CD4-positive, alpha-beta T cell treated with Interferon alpha-2 for 1 hour (primary cell): ENCODE data around the gene CCL2.
A peak's percentile ranks its signal among the peaks of the same experiment; 100 is the strongest.
"Not testable (repeated sequence)": the region's sequence is repeated elsewhere in the genome, so short reads cannot be mapped to it uniquely, and the experiment has no call there.

Experiments
- DNase-seq, 2 donors: peaks; one replicate each; pipeline ENCODE4 v3.0.0-alpha.2; 2020 to 2022

Gene CCL2

DNA sequence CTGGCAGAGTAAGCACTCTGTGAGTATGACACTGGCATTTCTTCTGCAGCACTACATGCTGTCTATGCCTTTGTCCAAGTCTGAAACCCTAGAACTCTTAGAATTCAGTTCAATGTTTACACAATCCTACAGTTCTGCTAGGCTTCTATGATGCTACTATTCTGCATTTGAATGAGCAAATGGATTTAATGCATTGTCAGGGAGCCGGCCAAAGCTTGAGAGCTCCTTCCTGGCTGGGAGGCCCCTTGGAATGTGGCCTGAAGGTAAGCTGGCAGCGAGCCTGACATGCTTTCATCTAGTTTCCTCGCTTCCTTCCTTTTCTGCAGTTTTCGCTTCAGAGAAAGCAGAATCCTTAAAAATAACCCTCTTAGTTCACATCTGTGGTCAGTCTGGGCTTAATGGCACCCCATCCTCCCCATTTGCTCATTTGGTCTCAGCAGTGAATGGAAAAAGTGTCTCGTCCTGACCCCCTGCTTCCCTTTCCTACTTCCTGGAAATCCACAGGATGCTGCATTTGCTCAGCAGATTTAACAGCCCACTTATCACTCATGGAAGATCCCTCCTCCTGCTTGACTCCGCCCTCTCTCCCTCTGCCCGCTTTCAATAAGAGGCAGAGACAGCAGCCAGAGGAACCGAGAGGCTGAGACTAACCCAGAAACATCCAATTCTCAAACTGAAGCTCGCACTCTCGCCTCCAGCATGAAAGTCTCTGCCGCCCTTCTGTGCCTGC lies at the start of gene CCL2:
Gene CCL2 (plus strand): TSS at position 635 of the 730 bp plus-strand sequence. CDS start 65 bp downstream, at position 700.
- DNase-seq, result peak in 1 of 2 donors; percentile 5

DNA sequence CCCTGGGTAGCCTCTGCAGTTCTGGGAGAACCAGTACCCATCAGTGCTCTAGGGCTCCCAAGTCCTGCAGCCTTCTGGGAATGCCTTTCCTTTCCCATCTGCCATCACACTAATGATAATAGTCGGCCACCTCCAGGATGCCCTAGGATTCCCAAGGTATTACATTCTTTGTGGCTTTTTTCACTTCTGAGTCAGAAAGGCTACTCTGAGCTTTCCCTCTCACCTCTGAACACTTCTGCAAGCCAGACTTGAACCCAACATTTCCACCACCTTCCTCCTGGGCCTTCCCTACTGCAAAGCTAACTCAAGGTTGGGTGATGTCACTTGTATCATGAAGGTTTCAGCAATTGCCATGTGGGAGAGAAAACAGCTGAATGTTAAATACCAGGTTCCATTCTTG lies 49.7 kb upstream of the CCL2 start:
- no peak for DNase-seq

GRCh38 chr17:34206569-34206968 lies 48.5 kb upstream of the CCL2 start:
- DNase-seq, result no peak

DNA sequence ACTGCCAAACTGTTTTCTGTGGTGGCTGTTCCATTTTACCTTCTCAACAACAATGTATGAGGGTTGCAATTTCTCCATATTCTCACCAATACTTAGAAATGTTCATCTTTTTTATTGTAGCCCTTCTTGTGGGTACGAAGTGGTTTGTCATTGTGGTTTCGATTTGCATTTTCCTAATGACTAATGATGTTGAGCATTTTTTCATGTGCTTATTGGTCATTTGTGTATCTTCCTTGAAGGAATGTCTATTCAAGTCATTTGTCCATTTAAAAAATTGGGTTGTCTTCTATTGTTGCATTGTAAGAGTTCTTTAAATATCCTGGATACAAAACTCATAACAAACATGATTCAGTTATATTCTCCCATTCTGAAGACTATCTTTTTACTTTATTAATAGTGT lies 47.5 kb upstream of the CCL2 start:
- DNase-seq, result no peak

- DNase-seq, result no peak
These were observed 36.3 kb upstream of the CCL2 start for GRCh38 chr17:34218748-34219147.

GRCh38 chr17:34219405-34219804 lies 35.7 kb upstream of the CCL2 start:
- no peak for DNase-seq

- no peak for DNase-seq
These were observed 34.9 kb upstream of the CCL2 start for GRCh38 chr17:34220045-34220751.

GRCh38 chr17:34220752-34221395 lies 34.2 kb upstream of the CCL2 start:
- peak in 1 of 2 donors; percentile 11 for DNase-seq

DNA sequence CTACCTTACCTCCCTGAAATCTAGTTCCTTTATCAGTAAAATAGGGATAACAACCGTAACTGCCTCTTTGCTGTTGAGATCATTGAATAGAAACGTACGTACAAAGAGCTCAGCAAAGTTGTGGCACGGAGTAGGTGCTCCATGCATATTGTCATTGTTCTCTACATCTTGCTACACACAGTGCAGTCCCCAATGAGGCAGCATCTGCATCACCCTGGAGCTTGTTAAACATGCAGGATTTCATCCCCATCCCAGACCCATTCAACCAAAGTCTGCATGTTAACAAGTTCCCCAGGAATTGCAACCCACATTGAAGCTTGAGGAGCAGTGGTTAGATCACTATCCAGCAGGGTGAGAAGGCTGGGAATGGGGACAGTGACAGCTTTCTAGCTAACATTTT lies 33.7 kb upstream of the CCL2 start:
- no peak for DNase-seq

DNA sequence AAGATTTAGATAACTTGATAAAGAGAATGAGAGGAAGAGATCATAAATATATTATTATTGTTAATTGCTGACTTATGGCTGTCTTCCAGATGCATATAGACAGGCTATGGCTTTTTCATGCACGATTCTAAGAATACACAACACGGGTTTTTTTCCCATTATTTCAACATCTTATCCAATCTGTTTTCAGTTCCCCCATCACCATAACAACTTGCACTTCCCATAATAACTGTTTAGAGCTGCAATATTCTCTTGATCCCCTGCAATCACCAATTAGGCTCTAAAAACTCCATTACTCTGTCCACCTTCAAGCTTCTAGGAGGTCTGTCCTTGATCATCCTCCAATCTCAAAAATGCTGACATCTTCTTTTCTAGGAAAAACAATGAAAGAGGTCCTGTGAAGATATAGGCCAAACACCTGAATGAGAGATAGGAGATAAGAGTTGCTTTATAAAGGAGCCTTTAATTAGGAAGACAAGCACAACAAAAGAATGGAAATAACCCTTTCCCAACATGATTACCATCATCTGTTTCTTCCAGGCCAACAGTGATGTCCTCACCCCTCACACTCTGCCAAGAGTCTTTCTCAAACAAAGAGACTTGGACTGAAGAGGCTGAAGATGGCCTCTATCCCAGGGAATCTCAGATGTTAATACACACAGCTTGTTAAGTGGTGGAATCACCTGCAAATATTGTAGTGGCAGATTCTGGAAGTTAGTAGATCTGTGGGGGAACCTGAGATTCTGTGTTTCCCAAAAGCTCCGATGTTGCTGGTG lies 32.2 kb upstream of the CCL2 start:
- DNase-seq, result no peak

DNA sequence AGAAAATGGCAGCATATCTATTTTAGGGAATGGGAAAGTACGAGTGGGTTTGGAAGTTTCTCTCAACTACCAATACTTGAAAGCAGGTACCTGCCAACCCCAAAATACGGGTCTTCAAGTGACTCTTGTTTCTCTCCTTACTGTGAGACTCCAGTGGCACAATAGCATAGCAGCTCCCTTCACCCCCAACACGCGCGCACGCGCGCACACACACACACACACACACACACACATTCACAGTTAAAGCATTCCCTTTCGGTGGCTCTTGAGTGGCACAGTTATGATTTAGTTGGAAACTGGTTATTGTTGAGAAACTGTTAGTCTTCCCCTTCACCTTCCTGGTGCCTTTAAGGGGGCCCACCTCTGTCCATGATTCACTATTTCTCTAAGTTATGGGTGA lies 30.0 kb upstream of the CCL2 start:
- DNase-seq, result no peak

DNA sequence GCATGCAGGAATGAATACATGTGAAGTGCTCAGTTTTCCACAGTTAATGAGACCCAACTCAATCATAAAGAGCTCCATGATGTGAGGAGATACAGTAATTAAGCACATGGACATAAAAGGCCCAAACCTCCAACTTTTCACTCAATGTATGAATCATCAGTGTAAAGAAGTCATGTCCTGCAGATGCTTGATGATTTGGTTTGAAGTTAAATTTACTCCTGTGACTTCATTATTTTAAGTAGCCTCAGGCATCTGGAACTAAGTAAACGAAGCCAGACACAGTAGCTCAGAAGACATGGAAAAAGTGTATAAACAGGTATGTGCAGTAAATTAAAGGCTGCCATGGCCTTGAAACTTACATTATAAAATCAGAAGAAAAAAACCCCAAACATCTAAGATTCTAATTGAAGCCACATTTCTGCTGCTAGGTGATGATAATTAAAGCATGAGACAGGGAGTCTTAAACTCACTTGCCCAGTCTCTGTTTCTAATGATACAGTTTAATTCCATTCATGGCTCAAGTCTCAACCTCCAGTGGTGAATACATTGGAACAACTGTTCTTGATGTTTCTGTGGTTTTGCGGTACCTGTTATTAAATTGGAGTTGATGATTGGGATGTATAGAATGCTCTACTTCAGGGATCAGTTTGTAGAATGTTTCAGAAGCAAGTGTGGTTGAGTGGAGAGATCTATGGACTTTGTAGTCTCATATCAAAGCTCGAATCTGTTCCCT lies 28.9 kb upstream of the CCL2 start:
- no peak for DNase-seq

DNA sequence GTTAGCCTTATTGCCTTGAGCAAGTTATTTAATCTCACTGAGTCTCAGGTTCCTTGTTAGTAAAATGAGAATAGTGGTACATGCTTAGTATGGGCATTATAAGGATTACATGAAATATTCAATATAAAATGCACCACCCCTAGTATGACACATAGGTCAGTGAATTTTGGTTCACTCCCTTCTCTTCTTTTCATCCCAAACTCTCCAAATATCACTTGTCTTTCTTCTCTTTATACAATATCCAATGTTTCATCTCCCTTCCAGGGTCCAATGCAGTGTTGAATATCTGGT lies 28.4 kb upstream of the CCL2 start:
- no peak for DNase-seq

DNA sequence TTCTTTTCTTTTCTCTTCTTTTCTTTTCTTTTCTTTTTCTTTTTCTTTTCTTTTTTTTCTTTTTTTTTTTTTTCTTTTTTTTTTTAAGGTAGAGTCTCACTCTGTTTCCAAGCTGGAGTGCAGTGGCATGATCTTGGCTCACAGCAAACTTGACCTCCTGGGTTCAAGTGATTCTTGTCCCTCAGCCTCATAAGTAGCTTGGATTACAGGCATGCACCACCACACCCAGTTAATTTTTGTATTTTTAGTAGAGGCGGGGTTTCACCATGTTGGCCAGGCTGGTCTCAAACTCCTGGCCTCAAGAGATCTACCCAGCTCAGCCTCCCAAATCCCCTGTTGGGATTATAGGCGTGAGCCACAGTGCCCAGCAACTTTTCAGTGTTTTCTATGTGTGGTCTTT lies 27.8 kb upstream of the CCL2 start:
- not testable (repeated sequence) for DNase-seq

DNA sequence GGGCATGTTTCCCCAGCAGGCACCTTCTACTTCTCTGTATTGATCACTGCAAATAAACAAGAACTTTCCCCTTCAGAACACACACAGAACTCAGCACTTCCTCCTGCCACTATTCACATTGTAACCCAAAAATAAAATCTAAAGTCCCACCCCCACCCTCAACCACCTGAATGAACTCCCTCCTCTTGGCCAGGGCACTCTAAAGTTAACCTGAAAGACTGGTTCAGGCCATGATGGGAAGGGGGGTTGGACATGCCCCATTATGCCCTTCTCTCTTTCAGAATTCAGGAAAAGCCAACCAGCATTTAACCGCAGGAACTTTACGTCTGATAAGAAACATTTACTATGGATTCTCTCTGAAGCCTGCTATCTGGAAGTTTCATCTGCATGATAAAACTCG lies 27.4 kb upstream of the CCL2 start:
- DNase-seq, result no peak

GRCh38 chr17:34228781-34229180 lies 26.3 kb upstream of the CCL2 start:
- DNase-seq, result no peak

- no peak for DNase-seq
These were observed 24.7 kb upstream of the CCL2 start for GRCh38 chr17:34230342-34230741.

DNA sequence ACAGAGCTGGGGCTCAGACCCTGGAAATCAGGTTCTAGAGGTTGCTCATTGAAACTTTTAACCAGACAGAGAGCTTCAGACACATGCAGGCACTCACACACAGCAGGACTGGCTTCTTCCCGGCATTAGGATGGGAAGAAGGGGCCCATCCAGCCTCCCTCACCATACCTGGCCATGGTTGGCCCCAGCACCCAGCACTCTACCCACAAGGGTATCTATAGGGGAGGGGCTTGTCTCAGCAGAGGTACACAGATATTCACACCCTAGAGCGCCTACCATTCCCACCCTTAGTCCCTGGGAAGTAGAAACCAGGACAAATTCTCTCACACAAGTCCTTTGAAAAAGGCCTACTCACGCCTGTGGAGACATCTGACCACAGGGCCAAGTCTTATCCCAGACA lies 20.5 kb upstream of the CCL2 start:
- no peak for DNase-seq

- no peak for DNase-seq
These were observed 19.6 kb upstream of the CCL2 start for GRCh38 chr17:34235389-34236028.

DNA sequence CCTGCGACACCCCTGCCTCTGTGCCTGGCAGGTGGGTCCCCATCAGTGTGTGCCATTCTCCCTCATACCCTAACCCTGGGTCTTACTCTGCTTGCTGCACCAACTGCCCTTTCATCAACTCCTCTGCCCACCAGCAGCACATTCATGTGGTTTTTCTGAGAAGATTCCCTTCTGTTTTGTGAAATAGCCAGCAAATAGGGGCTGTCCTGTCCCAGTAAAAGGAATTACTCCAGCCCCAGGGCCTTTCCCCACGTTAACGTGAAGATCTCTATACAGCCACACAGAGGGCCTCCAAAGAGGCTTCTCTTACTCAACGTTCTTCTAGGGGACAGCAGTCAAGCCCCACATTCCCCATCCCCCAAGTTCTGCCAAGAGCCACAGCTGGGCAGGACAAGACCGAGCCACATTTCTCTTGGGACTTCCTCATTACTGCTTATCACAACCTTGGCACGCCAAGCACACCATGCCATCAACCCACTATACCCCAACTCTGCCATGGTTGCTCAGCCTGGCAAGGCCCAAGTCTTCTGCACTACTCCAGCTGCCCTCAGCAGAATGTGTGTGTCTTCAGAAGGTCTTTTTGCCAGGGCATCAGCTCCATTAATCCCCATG lies 18.7 kb upstream of the CCL2 start:
- no peak for DNase-seq

DNA sequence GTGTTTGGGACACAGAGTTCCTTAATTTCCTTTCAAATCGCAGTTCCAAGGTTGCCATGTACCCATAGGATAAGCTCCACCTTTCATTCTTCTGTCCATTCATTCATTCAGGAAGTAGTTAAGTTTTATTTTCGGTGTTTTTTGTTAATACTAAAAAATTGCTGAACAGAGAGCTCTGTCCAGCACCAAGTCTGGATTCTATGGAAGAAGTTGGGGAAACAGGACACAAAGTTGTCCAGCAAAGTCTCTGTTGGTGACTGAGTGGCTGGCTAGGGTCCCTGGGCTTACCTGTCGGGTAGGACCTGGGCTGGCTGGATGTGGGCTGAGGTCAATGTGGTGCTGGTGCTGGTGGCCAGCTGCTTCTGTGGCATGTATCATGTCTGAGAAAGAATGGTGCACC lies 17.6 kb upstream of the CCL2 start:
- no peak for DNase-seq

- no peak for DNase-seq
These were observed 14.0 kb upstream of the CCL2 start for GRCh38 chr17:34241062-34241461.
